OCI-LY1 (cell line): ENCODE measurements around the gene SKAP1.

ENCODE experiments used
- EZH2 ChIP-seq: fragments of 200-600 bp; sonication (generic), shearing (Covaris generic); IDR thresholded peaks from 2 replicates; pipeline ENCODE4 v1.8.0; 2017; ENCODE audit warnings: borderline replicate concordance, mixed run types, mild to moderate bottlenecking, antibody characterized with exemption, low read length, moderate library complexity, mixed read lengths
- TF ChIP-seq, protein P1 (sequence below): fragments of 200-600 bp; sonication (generic), shearing (Covaris generic); IDR thresholded peaks from 2 replicates; pipeline ENCODE4 v1.5.1; 2017; ENCODE audit warnings: mild to moderate bottlenecking, antibody characterized with exemption, low read length, moderate library complexity, mixed read lengths

GRCh38 chr17:48465884-48466283 is 35.9 kb upstream of the SKAP1 start:
- TF ChIP-seq, protein P1, sequence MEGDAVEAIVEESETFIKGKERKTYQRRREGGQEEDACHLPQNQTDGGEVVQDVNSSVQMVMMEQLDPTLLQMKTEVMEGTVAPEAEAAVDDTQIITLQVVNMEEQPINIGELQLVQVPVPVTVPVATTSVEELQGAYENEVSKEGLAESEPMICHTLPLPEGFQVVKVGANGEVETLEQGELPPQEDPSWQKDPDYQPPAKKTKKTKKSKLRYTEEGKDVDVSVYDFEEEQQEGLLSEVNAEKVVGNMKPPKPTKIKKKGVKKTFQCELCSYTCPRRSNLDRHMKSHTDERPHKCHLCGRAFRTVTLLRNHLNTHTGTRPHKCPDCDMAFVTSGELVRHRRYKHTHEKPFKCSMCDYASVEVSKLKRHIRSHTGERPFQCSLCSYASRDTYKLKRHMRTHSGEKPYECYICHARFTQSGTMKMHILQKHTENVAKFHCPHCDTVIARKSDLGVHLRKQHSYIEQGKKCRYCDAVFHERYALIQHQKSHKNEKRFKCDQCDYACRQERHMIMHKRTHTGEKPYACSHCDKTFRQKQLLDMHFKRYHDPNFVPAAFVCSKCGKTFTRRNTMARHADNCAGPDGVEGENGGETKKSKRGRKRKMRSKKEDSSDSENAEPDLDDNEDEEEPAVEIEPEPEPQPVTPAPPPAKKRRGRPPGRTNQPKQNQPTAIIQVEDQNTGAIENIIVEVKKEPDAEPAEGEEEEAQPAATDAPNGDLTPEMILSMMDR: no peak
- TF ChIP-seq EZH2: no peak
